Measurements from ENCODE around the gene TBX20.
"Not testable (repeated sequence)": the region's sequence is repeated elsewhere in the genome, so short reads cannot be mapped to it uniquely, and the experiment has no call there.

- not testable (repeated sequence) for TF ChIP-seq CTCF, POLR2A (IDR thresholded peaks at IDR 0.05)
These were observed 22.7 kb downstream of the TBX20 start for GRCh38 chr7:35231221-35231620.

All from right lobe of liver (tissue), 4 donors.